A549 (cell line): ENCODE measurements around the gene LRRC41. TPM values are rescaled to one million over a fixed set of nuclear protein-coding genes. Genes with fewer than 3 reads are reported as not detected.

Experiments used
- ATAC-seq, 2 experiments: fragments of 200-7000 bp in 1 of 2; fragments of >200 bp in 1 of 2; cut with Nextera tagmentation in 1 of 2; cut with Tn5 transposase in 1 of 2; 3 replicates each; pipeline versions ENCODE4 v1.8.0 to v1.9.1; 2018 to 2020; ENCODE audit warnings: mild to moderate bottlenecking in 1 of 2, moderate library complexity in 1 of 2
- CTCF ChIA-PET: fragments of 300-600 bp; sonication (Branson Sonifier 250); formaldehyde crosslinking; extraction: SDS; loops from one replicate; lab custom pipeline; 2021; ENCODE audit warnings: antibody characterized with exemption, inconsistent platforms; lab: Yijun Ruan, JAX
- POLR2A ChIA-PET: fragments of 350-600 bp; formaldehyde crosslinking; extraction: SDS; loops from one replicate; lab custom pipeline; 2021; ENCODE audit warnings: antibody characterized with exemption, inconsistent platforms; lab: Yijun Ruan, JAX
- DNase-seq, 2 experiments: peaks; one replicate each; pipeline versions ENCODE4 v3.0.0 to v3.0.0-alpha.2; 2011 to 2016; ENCODE audit warnings: low read depth in 1 of 2, low spot score in 1 of 2
- FAIRE-seq: peaks from 2 replicates; lab custom pipeline; 2011; peaks lifted over from hg19 to GRCh38; lab: Jason Lieb, UNC
- H3K27ac ChIP-seq, 2 experiments: fragments of >200 bp; sonication (Bioruptor Twin); formaldehyde crosslinking; 3 replicates each; pipeline ENCODE4 v1.5.1; 2016 to 2017
- H3K4me1 ChIP-seq: fragments of >200 bp; sonication (Bioruptor Twin); formaldehyde crosslinking; 3 replicates; pipeline ENCODE4 v1.6.1; 2016
- H3K4me2 ChIP-seq: fragments of >200 bp; sonication (Bioruptor Twin); formaldehyde crosslinking; 3 replicates; pipeline ENCODE4 v1.6.1; 2016
- H3K4me3 ChIP-seq: fragments of >200 bp; sonication (Bioruptor Twin); formaldehyde crosslinking; 3 replicates; pipeline ENCODE4 v1.5.1; 2016
- H3K9me3 ChIP-seq: fragments of >200 bp; sonication (Bioruptor Twin); formaldehyde crosslinking; 3 replicates; pipeline ENCODE4 v1.6.1; 2016
- BHLHE40 ChIP-seq: IDR thresholded peaks from 2 replicates; pipeline ENCODE4 v1.6.1; 2012; ENCODE audit warnings: low read depth, low read length, inconsistent platforms
- CBX2 ChIP-seq: fragments of 200-600 bp; sonication (generic); IDR thresholded peaks from 2 replicates; pipeline ENCODE4 v1.6.1; 2016; ENCODE audit warnings: low read depth, mild to moderate bottlenecking, borderline replicate concordance
- CEBPB ChIP-seq, 2 experiments: fragments of >200 bp in 1 of 2; sonication (Bioruptor Twin) in 1 of 2; formaldehyde crosslinking in 1 of 2; IDR thresholded peaks; 2 replicates each; pipeline ENCODE4 v1.6.1; 2012 to 2016
- FOSB ChIP-seq: fragments of 250-450 bp; sonication (Bioruptor Pico); IDR thresholded peaks from 2 replicates; pipeline ENCODE4 v1.5.0; 2020; ENCODE audit warnings: mild to moderate bottlenecking, moderate library complexity
- FOSL2 ChIP-seq, 2 experiments: fragments of 450-650 bp in 1 of 2; fragments of >200 bp in 1 of 2; sonication (Bioruptor Twin) in 1 of 2; formaldehyde crosslinking; IDR thresholded peaks; 2 replicates each; pipeline versions ENCODE4 v1.5.0 to v1.6.1; 2016 to 2020; ENCODE audit warnings: mild to moderate bottlenecking in 1 of 2, moderate library complexity in 1 of 2
- FOXS1 ChIP-seq: fragments of 250-450 bp; sonication (Bioruptor Pico); IDR thresholded peaks from 2 replicates; pipeline ENCODE4 v1.5.0; 2020; ENCODE audit warnings: mild to moderate bottlenecking, moderate library complexity
- GATA3 ChIP-seq: IDR thresholded peaks from 2 replicates; pipeline ENCODE4 v1.6.1; 2012; ENCODE audit warnings: borderline replicate concordance
- HDAC2 ChIP-seq: fragments of 200-600 bp; sonication (generic); IDR thresholded peaks from 2 replicates; pipeline ENCODE4 v1.6.1; 2016
- HEYL ChIP-seq: fragments of 250-450 bp; sonication (Bioruptor Pico); IDR thresholded peaks from 2 replicates; pipeline ENCODE4 v1.8.0; 2021; ENCODE audit warnings: mild to moderate bottlenecking, moderate library complexity
- HOXA7 ChIP-seq: fragments of 250-450 bp; sonication (Bioruptor Pico); IDR thresholded peaks from 2 replicates; pipeline ENCODE4 v1.5.0; 2020; ENCODE audit warnings: mild to moderate bottlenecking, moderate library complexity
- HOXB13 ChIP-seq: fragments of 250-450 bp; sonication (Bioruptor Pico); IDR thresholded peaks from 2 replicates; pipeline ENCODE4 v1.5.0; 2020; ENCODE audit warnings: low read depth, mild to moderate bottlenecking, moderate library complexity
- HOXB5 ChIP-seq: fragments of 250-450 bp; sonication (Bioruptor Pico); IDR thresholded peaks from 2 replicates; pipeline ENCODE4 v1.5.0; 2020; ENCODE audit warnings: mild to moderate bottlenecking, moderate library complexity
- JUN ChIP-seq, 2 experiments: fragments of >200 bp; sonication (Bioruptor Twin); formaldehyde crosslinking; IDR thresholded peaks; 2 replicates in 1 of 2; 3 replicates in 1 of 2; pipeline ENCODE4 v1.6.1; 2016 to 2017
- JUNB ChIP-seq: fragments of >200 bp; sonication (Bioruptor Twin); formaldehyde crosslinking; IDR thresholded peaks from 2 replicates; pipeline ENCODE4 v1.6.1; 2016
- MAFK ChIP-seq: fragments of 450-650 bp; IDR thresholded peaks from 2 replicates; pipeline ENCODE4 v1.6.1; 2014; ENCODE audit not compliant: partially characterized antibody
- MYC ChIP-seq: IDR thresholded peaks from 2 replicates; pipeline ENCODE4 v1.6.1; 2012; ENCODE audit warnings: mild to moderate bottlenecking, inconsistent platforms, low read length, improper control_type of control experiment, borderline replicate concordance
- NFE2L2 ChIP-seq: fragments of 150-350 bp; conservative IDR thresholded peaks from 2 replicates; pipeline ENCODE4 v1.6.1; 2014; ENCODE audit warnings: low read length
- NPAS2 ChIP-seq: fragments of 250-450 bp; sonication (Bioruptor Pico); IDR thresholded peaks from 2 replicates; pipeline ENCODE4 v1.8.0; 2022; ENCODE audit warnings: mild to moderate bottlenecking, moderate library complexity, borderline replicate concordance
- NR3C1 ChIP-seq: fragments of >200 bp; sonication (Bioruptor Twin); formaldehyde crosslinking; IDR thresholded peaks from 3 replicates; pipeline ENCODE4 v1.6.1; 2017
- POLR2A ChIP-seq: IDR thresholded peaks from 2 replicates; pipeline ENCODE4 v1.6.1; 2012; ENCODE audit warnings: mild to moderate bottlenecking, low read length
- POLR2AphosphoS2 ChIP-seq: conservative IDR thresholded peaks from 2 replicates; pipeline ENCODE4 v1.6.1; 2012; ENCODE audit warnings: low read length, improper control_type of control experiment, inconsistent platforms
- RFX5 ChIP-seq: fragments of 450-650 bp; IDR thresholded peaks from 2 replicates; pipeline ENCODE4 v1.7.1; 2014; ENCODE audit warnings: antibody characterized with exemption, mild to moderate bottlenecking, moderate library complexity
- SMC3 ChIP-seq: fragments of >200 bp; sonication (Bioruptor Twin); formaldehyde crosslinking; IDR thresholded peaks from 3 replicates; pipeline ENCODE4 v1.6.1; 2018; ENCODE audit warnings: inconsistent platforms
- SREBF2 ChIP-seq: fragments of 450-650 bp; IDR thresholded peaks from 2 replicates; pipeline ENCODE4 v1.6.1; 2014; ENCODE audit warnings: mild to moderate bottlenecking, moderate library complexity
- ZNF302 ChIP-seq: fragments of 250-450 bp; sonication (Bioruptor Pico); IDR thresholded peaks from 2 replicates; pipeline ENCODE4 v1.9.0; 2021; ENCODE audit warnings: inconsistent platforms, mild to moderate bottlenecking, moderate library complexity
- ZSCAN20 ChIP-seq: fragments of 250-450 bp; sonication (Bioruptor Pico); IDR thresholded peaks from 2 replicates; pipeline ENCODE4 v1.8.0; 2022; ENCODE audit warnings: mild to moderate bottlenecking, moderate library complexity
- WGBS: methylation state at CpG from one replicate; pipeline ENCODE4 v1.1.6; 2017; ENCODE audit errors: missing lambda C conversion rate; 5-methylcytosine and 5-hydroxymethylcytosine counted together
- polyA plus RNA-seq, 4 experiments: library from polyadenylated mRNA; depleted of rRNA in 3 of 4; stranded (reverse); fragments of >200 nt; fragmentation: RNase III in 1 of 4; extraction: RNeasy Plus Mini Kit Qiagen cat#74134 plus additional on column Dnase treatment in 1 of 4; gene quantifications; 2 replicates in 3 of 4; 3 replicates in 1 of 4; pipeline ENCODE4 v1.2.3, GENCODE V29; 2011 to 2017
- TF ChIP-seq, protein P1 (sequence below): fragments of 250-450 bp; sonication (Bioruptor Pico); IDR thresholded peaks from 2 replicates; pipeline ENCODE4 v1.5.0; 2020; ENCODE audit warnings: low read depth, mild to moderate bottlenecking, moderate library complexity
- TF ChIP-seq, protein P2 (sequence below): fragments of >200 bp; sonication (Bioruptor Twin); formaldehyde crosslinking; IDR thresholded peaks from 3 replicates; pipeline ENCODE4 v1.6.1; 2016
- TF ChIP-seq, protein P3 (sequence below): IDR thresholded peaks from 2 replicates; pipeline ENCODE4 v1.6.1; 2012
- TF ChIP-seq, protein P4 (sequence below): fragments of 250-450 bp; sonication (Bioruptor Pico); IDR thresholded peaks from 2 replicates; pipeline ENCODE4 v1.5.0; 2021; ENCODE audit warnings: mild to moderate bottlenecking, moderate library complexity, borderline replicate concordance
- TF ChIP-seq, protein P5 (sequence below): fragments of 200-600 bp; sonication (generic); IDR thresholded peaks from 2 replicates; pipeline ENCODE4 v1.6.1; 2016; ENCODE audit warnings: antibody characterized with exemption, mild to moderate bottlenecking, moderate library complexity

Gene LRRC41
- polyA plus RNA-seq, 2 of the 4 experiments (the other 2 are of a cell fraction): 28.6 to 33.4 TPM

DNA sequence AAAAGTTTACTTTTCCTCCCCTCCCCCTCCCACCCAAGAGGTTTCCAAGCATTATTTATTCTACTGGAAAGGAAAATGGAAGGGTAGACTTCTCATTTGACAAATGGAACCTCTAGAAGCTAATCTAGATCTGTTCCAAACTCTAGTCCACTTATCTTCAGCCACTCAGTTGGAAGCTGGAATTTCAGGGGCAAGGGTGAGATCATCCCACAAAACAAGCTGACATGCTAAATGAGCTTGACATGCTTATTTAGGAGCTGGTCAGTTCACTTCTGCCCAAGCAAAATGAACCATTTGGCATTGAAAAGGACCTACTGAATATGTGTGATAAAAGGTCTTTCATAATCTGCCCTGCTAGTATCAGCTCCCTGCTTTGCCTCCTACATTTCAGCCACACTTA is 5.0 kb downstream of the LRRC41 start:
- Histone ChIP-seq H3K27ac (no peak overlapping the region), H3K4me3 (no peak overlapping the region), H3K4me1 (peaks cover 8% of the 10 kb centered on the region; the same call in 2 of the 3 replicates)
- POLR2A ChIA-PET: no interaction called here
- DNase-seq: no peak
- no peak for ATAC-seq
- no peak for FAIRE-seq
- TF ChIP-seq JUN (IDR thresholded peaks at IDR 0.05) (no peak), CBX2 (no peak), SREBF2 (no peak), JUNB (no peak), HOXB13 (CRISPR knock-in tag) (no peak), RFX5 (no peak), FOXS1 (CRISPR knock-in tag) (no peak), HEYL (no peak), ZNF302 (CRISPR knock-in tag) (no peak), MYC (no peak), MAFK (no peak), POLR2AphosphoS2 (no peak), NPAS2 (CRISPR knock-in tag) (no peak), HDAC2 (no peak), HOXB5 (CRISPR knock-in tag) (no peak)
- TF ChIP-seq, protein P1, sequence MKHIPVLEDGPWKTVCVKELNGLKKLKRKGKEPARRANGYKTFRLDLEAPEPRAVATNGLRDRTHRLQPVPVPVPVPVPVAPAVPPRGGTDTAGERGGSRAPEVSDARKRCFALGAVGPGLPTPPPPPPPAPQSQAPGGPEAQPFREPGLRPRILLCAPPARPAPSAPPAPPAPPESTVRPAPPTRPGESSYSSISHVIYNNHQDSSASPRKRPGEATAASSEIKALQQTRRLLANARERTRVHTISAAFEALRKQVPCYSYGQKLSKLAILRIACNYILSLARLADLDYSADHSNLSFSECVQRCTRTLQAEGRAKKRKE (CRISPR knock-in tag): no peak
- TF ChIP-seq, protein P2, sequence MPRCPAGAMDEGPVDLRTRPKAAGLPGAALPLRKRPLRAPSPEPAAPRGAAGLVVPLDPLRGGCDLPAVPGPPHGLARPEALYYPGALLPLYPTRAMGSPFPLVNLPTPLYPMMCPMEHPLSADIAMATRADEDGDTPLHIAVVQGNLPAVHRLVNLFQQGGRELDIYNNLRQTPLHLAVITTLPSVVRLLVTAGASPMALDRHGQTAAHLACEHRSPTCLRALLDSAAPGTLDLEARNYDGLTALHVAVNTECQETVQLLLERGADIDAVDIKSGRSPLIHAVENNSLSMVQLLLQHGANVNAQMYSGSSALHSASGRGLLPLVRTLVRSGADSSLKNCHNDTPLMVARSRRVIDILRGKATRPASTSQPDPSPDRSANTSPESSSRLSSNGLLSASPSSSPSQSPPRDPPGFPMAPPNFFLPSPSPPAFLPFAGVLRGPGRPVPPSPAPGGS: no peak
- TF ChIP-seq, protein P3, sequence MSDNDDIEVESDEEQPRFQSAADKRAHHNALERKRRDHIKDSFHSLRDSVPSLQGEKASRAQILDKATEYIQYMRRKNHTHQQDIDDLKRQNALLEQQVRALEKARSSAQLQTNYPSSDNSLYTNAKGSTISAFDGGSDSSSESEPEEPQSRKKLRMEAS: no peak
- TF ChIP-seq, protein P4, sequence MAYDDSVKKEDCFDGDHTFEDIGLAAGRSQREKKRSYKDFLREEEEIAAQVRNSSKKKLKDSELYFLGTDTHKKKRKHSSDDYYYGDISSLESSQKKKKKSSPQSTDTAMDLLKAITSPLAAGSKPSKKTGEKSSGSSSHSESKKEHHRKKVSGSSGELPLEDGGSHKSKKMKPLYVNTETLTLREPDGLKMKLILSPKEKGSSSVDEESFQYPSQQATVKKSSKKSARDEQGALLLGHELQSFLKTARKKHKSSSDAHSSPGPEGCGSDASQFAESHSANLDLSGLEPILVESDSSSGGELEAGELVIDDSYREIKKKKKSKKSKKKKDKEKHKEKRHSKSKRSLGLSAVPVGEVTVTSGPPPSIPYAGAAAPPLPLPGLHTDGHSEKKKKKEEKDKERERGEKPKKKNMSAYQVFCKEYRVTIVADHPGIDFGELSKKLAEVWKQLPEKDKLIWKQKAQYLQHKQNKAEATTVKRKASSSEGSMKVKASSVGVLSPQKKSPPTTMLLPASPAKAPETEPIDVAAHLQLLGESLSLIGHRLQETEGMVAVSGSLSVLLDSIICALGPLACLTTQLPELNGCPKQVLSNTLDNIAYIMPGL (CRISPR knock-in tag): no peak
- TF ChIP-seq, all 56 proteins: peak for 0
- H3K9me3 ChIP-seq: no peaks in the 10 kb centered on the region
- CTCF ChIA-PET: interaction anchor here (1.5 kb wide), 2 partner anchors 18 to 25 kb away, joined by 3 read pairs; no protein-coding TSS in a partner anchor
- no peak overlapping the region for H3K4me2 ChIP-seq

DNA sequence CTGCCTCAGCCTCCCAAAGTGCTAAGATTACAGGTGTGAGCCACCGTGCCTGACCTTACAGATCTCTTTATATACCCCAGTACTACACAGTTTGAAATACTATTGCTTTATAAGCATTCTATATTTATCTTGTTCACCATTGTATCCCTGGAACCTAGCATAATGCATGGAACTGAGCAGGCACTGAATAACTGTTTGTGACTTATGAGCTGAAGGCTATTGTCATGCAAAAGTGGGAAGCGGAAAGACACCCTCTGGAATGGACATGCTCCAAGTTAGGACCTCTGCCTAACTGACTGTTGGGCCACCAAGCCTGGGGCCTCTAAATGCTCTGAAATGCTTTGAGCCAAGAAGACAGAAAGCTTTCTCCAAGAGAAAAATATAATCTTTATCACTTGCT is 8.1 kb downstream of the LRRC41 start:
- WGBS: 85% methylated on average over 2 of the region's 2 CpGs
- no peak for ATAC-seq
- Histone ChIP-seq H3K9me3 (no peaks in the 10 kb centered on the region), H3K4me1 (no peaks in the 10 kb centered on the region), H3K4me3 (no peak overlapping the region), H3K27ac (no peak overlapping the region), H3K4me2 (no peak overlapping the region)
- TF ChIP-seq BHLHE40 (no peak), HOXB13 (CRISPR knock-in tag) (no peak), FOSL2 (IDR thresholded peaks at IDR 0.05) (no peak), FOSL2 (CRISPR knock-in tag; IDR thresholded peaks at IDR 0.05) (no peak), GATA3 (no peak), NR3C1 (no peak), CEBPB (IDR thresholded peaks at IDR 0.05) (no peak), POLR2A (no peak), HOXA7 (CRISPR knock-in tag) (no peak), NFE2L2 (no peak), FOSB (CRISPR knock-in tag) (no peak), ZSCAN20 (CRISPR knock-in tag) (no peak), FOXS1 (CRISPR knock-in tag) (no peak), RFX5 (no peak), JUN (IDR thresholded peaks at IDR 0.05) (no peak), SMC3 (no peak)
- TF ChIP-seq, protein P4 (CRISPR knock-in tag): no peak
- TF ChIP-seq, protein P5, sequence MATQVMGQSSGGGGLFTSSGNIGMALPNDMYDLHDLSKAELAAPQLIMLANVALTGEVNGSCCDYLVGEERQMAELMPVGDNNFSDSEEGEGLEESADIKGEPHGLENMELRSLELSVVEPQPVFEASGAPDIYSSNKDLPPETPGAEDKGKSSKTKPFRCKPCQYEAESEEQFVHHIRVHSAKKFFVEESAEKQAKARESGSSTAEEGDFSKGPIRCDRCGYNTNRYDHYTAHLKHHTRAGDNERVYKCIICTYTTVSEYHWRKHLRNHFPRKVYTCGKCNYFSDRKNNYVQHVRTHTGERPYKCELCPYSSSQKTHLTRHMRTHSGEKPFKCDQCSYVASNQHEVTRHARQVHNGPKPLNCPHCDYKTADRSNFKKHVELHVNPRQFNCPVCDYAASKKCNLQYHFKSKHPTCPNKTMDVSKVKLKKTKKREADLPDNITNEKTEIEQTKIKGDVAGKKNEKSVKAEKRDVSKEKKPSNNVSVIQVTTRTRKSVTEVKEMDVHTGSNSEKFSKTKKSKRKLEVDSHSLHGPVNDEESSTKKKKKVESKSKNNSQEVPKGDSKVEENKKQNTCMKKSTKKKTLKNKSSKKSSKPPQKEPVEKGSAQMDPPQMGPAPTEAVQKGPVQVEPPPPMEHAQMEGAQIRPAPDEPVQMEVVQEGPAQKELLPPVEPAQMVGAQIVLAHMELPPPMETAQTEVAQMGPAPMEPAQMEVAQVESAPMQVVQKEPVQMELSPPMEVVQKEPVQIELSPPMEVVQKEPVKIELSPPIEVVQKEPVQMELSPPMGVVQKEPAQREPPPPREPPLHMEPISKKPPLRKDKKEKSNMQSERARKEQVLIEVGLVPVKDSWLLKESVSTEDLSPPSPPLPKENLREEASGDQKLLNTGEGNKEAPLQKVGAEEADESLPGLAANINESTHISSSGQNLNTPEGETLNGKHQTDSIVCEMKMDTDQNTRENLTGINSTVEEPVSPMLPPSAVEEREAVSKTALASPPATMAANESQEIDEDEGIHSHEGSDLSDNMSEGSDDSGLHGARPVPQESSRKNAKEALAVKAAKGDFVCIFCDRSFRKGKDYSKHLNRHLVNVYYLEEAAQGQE: no peak
- ChIA-PET CTCF (interaction anchor here (2.1 kb wide), 1 partner anchor 10 kb away, joined by 4 read pairs; no protein-coding TSS in a partner anchor), POLR2A (no interaction called here)
- no peak for FAIRE-seq
- DNase-seq: no peak
